CD4-positive, alpha-beta T cell treated with Interleukin-10 for 1 hour (primary cell): ENCODE measurements around the gene SOCS2.
"Not testable (repeated sequence)": the region's sequence is repeated elsewhere in the genome, so short reads cannot be mapped to it uniquely, and the experiment has no call there.

Experiments
- DNase-seq: peaks from one replicate; pipeline ENCODE4 v3.0.0-alpha.2; 2020

The SOCS2 gene

DNA sequence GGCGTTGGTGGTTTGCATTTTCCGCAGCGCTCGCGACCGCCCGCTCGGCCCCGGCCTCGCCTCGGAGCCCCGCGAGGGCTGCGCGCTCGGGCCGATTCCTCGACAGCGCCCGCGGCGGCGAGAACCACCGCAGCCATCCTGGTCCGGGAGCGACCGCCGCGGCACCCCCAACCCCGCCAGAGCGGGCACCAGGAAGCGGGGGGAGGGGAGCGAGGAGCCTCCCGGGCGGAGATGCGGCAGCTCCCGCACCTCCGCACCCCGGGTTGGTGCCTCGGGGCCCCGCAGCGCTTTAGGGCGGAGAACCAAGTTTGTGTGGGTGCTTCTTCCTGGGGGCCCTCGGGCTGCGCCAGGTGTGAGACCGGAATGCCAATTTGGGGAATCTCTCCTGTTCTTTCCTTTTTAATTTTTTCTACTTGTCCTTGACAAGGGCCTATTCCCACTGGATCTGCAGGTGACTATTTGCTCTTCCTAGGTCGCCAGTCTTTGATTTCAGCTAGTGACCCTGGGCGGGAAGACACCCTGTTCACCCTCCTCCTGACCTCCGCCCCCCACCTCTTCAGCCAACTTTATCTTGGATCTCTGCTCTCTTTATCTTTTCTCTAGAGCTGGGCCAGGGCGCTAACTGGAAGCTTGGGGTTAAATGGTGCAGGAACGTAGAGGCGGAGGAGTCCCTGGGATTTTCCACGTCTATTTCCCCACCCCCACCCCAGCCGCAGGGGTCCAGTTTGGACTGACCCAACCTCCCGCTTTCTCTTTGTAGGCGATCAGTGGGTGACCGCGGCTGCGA, at the start of gene SOCS2:
Gene SOCS2, plus strand, starts transcription at position 751 of the 787 bp plus-strand sequence. CDS start 223 bp downstream, outside the sequence.
- peak; percentile 31 for DNase-seq

DNA sequence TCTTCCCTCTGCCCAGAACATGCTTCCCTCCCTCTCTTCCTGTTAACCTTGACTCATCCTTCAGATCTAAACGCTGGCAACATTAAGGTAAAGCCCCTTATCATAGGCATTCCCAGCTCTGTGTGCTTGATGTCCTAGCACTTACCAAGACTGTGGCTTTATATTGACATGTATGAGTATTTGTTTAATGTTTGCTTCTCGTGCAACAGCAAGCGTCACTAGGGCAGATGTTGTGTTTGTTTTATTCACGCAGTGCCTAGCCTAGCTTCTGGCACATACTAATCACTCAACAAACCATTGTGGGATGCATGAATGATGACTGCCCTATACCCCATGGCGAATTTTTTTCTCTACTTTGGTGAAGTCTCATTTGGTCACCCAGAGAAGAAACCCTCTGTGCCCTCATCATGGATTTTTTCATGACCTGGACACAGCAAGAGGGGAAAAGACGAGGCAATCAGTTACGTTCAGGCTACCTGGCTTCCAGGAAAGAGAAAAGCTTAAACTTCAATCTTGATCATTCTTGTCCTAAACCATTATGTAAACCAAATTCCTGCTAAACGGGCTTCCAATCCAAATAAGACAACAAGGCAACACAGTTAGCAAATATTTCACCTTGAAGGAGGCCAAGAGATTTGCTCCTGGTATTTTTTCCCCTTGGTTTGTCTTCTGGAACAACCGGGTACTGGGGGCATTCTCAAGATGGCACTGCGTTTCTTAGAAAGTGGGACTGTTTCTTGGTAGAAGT, 47.9 kb upstream of the SOCS2 start:
- DNase-seq = no peak

DNA sequence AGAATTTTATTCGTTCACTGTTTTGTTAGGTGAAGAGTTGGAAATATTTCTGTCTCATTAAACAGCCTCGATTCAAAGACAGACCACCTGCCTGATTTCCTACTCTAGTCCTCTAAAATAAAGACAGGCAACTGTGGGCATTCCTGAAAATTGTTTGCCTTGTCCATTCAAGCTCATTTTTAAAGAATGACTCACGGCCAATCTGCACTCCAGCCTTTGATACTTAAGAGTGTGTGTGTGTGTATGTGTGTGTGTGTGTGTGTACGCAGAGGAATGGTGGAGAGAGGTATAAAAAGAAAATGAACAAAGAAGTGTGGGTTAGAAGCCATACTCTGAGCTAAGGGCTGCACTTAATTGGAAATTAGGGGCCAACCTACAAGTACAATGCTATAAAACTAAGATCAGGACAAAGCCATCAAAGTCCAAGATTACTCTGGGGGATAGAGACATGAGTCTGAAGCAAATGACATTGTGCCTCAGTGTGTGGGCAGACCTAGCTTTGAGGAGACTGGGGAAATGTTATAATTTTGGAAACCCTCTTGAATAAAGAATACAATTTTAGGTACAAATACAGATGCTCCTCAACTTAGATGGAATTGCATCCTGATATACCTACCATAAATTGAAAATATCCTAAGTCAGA, 45.6 kb upstream of the SOCS2 start:
- no peak for DNase-seq

DNA sequence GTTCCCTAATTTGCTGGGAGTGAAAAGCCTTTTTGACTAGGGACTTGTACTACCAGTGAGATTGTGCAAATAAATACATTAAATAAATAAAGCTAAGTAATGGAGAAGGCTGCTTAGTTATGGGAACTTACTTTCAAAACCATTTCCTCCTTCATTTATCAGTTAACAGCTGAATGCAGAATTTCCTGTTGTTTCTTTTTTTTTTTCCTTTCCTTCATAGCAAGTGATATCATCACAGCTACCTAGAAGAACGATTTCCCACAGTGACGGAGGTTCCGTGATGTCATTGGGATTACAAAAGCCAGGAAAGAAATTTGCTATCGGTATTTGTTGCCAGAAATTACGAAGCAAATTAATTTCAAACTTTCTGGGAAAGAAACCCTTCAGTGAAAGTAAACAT, 42.1 kb upstream of the SOCS2 start:
- DNase-seq = no peak

DNA sequence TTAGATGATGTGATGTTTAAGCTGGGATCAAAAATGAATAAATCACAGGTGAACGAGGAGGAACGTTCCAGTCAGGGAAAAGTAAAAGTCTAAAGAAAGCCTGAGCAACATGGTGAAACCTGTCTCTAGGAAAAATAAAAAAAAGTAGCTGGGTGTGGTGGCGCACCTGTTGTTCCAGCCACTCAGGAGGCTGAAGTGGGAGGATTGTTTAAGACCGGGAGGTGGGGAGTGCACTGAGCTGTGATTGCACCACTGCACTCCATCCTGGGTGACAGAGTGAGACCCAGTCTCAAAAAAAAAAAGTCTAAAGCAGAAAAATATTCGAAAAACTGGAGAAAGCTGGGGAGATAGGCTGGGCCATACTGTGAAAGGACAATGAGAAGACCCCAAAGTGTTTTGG, 39.2 kb upstream of the SOCS2 start:
- DNase-seq = no peak

DNA sequence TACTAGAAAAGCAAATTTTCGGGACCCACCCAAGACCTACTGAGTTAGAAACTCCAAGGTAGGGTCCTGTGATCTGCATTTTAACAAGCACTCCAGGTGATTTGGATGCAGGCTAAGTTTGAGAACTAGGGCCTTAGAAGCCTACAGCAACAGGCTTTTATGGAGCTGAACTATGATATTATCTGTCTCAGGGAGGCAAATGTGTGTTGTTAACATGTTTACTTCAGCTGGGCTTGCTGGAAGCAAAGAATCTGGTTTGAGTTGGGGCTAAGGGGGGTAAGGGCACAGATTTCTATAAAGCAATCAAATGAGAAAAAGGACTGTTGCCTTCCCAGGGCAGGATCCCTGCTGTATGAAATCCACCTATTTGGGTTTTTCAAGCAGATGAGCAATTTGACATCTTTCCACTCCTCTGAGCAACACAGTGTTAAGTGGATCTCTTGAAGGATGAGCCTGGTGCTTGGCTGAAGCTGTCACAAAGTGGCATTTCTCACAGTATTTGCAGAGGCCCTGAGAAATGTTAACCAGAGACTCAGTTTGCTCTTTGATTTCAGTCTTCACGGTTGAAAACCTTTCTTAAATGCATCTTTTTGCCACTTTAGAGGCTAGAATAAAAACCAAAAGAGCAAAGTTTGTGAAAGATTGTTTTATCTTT, 36.2 kb upstream of the SOCS2 start:
- no peak for DNase-seq

- no peak for DNase-seq
Observed at GRCh38 chr12:93536766-93537488, 35.5 kb upstream of the SOCS2 start.

DNA sequence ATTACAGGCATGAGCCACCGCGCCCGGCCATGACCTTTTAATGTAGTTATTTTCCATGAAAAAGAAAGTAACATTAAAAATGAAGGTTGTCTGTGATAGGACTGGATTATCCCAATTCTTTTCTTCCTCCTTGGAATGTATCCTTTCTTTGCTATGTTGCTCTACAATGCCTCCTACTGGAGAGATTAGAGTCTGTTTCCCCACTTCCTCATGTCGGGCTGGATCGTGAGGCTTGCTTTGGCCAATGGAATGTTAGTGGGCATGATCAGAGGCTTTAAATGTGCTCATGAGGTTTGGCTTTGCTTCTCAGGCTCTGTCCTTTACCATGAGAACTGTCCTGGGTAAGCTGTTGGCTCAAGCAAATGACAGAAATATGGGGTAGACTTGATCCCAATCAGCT, 34.7 kb upstream of the SOCS2 start:
- no peak for DNase-seq

DNA sequence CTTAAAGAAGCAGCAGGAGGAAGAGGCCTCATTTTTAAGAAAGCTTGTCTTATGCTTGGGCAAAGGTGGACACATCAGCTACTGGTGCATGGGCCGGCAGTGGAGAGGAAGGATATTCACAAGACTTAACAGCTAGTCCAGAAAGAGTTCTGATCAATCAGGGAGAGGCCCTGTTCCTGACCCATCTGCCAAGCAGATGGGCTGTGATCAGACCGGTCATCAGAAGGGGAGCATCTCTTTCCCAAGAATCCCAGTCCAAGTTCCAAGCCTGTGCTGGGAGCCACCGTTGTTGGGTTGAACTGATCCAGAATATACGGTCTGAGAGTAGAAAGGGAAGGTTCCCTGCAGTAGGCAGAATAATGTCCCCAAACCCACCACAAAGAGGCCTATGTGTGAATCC, 32.7 kb upstream of the SOCS2 start:
- DNase-seq = no peak

DNA sequence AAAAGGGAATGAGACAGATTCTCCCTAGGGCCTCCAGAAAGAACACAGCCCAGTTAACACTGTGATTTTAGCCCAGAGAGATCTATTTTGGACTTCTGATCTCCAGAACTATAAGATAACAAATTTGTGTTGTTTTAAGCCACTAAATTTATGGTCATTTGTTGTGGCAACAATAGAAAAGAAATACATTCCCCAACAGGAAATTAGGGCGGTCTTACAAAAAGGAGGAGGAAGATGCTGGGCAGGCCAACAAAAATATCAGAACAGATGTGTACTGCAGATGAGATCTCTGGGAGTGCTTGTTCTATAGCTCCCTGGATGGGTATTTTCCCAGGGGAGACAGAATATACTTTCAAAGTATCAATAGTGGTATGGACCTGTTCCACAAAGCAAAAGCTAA, 32.0 kb upstream of the SOCS2 start:
- DNase-seq = no peak

GRCh38 chr12:93541578-93542225, 30.8 kb upstream of the SOCS2 start:
- DNase-seq = no peak

GRCh38 chr12:93547778-93548177, 24.7 kb upstream of the SOCS2 start:
- no peak for DNase-seq

DNA sequence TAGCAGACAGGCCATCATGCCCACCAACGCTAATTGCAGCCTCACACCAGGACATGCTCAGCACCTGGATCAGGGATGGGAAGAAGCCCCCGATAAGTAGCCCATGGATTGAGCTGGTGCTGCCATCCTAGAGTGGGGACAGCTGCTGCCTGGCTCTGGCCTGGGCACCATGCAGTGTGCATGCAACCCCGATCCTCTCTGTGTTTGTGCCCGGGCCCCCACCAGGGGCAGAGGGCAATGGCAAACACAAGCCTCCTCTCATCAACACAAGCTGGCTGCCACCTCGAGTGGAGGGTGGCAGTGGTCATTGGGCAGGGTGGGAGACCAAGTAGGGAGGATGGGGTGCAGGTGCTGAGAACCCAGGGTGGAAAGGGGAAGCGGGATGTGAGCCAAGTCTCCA, 23.3 kb upstream of the SOCS2 start:
- DNase-seq = no peak

- DNase-seq = no peak
Observed at GRCh38 chr12:93550748-93551611, 21.5 kb upstream of the SOCS2 start.

- no peak for DNase-seq
Observed at GRCh38 chr12:93552427-93552826, 20.0 kb upstream of the SOCS2 start.

- not testable (repeated sequence) for DNase-seq
Observed at GRCh38 chr12:93557879-93558278, 14.6 kb upstream of the SOCS2 start.

- not testable (repeated sequence) for DNase-seq
Observed at GRCh38 chr12:93558685-93559084, 13.8 kb upstream of the SOCS2 start.

GRCh38 chr12:93563807-93564538, 8.5 kb upstream of the SOCS2 start:
- no peak for DNase-seq

- DNase-seq = no peak
Observed at GRCh38 chr12:93565760-93566159, 6.7 kb upstream of the SOCS2 start.

DNA sequence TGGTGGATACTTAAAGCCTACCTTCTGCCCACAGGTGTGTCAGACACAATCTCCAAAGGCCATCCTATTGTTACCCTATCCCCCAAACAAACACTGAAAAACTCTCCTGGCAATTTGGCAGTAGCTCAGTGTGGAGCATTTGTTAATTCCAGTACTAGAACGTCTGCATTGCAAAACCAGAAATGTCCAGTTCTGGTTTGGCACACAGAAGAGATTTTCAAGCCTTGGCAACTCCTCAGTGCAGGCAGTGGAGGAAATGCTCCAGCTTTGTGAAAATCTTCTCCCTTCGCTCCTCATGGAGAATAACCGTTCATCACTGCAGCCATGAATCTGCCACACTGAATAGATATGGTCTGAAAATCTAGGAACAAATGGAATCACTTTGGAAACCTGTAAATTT, 5.3 kb upstream of the SOCS2 start:
- no peak for DNase-seq
